GM21515 (cell line): ENCODE results near the gene HOXA4.

Source experiments
- ATAC-seq: cut with Tn5 transposase; IDR thresholded peaks from one replicate; pipeline ENCODE4 v1.9.1; 2021; ENCODE audit not compliant: unreplicated experiment

The HOXA4 gene

GRCh38 chr7:27169658-27170425 lies 39.3 kb upstream of the HOXA4 start:
- ATAC-seq = no peak

GRCh38 chr7:27168265-27168947 lies 37.8 kb upstream of the HOXA4 start:
- no peak for ATAC-seq

- ATAC-seq = no peak
These were observed 37.3 kb upstream of the HOXA4 start for GRCh38 chr7:27167916-27168264.

GRCh38 chr7:27166531-27167505 lies 36.3 kb upstream of the HOXA4 start:
- no peak for ATAC-seq

GRCh38 chr7:27165996-27166530 lies 35.5 kb upstream of the HOXA4 start:
- ATAC-seq = no peak

- no peak for ATAC-seq
These were observed 34.8 kb upstream of the HOXA4 start, which contains the start of gene HOXA9 for GRCh38 chr7:27165089-27165995. HOXA9 (minus strand) TSS chr7:27165537; CDS start chr7:27165457, 80 bp downstream.

- no peak for ATAC-seq
These were observed 34.0 kb upstream of the HOXA4 start for GRCh38 chr7:27164367-27165088.

- no peak for ATAC-seq
These were observed 33.4 kb upstream of the HOXA4 start for GRCh38 chr7:27164045-27164366.

GRCh38 chr7:27163288-27164044 lies 32.9 kb upstream of the HOXA4 start:
- no peak for ATAC-seq

- no peak for ATAC-seq
These were observed 32.2 kb upstream of the HOXA4 start for GRCh38 chr7:27162561-27163287.

GRCh38 chr7:27161721-27162560 lies 31.4 kb upstream of the HOXA4 start:
- ATAC-seq = no peak

- ATAC-seq = no peak
These were observed 30.7 kb upstream of the HOXA4 start for GRCh38 chr7:27161214-27161720.

GRCh38 chr7:27160546-27161213 lies 30.1 kb upstream of the HOXA4 start:
- peak; percentile 70 for ATAC-seq

GRCh38 chr7:27160145-27160545 lies 29.6 kb upstream of the HOXA4 start:
- no peak for ATAC-seq

GRCh38 chr7:27159266-27160144 lies 28.9 kb upstream of the HOXA4 start:
- ATAC-seq = no peak
